HG03060 (cell line): ENCODE data around the gene GNB5.

Source experiments
- ATAC-seq: cut with Tn5 transposase; IDR thresholded peaks from one replicate; pipeline ENCODE4 v1.9.1; 2021; ENCODE audit warnings: low read depth, moderate number of reproducible peaks; ENCODE audit not compliant: unreplicated experiment

GNB5 gene

DNA sequence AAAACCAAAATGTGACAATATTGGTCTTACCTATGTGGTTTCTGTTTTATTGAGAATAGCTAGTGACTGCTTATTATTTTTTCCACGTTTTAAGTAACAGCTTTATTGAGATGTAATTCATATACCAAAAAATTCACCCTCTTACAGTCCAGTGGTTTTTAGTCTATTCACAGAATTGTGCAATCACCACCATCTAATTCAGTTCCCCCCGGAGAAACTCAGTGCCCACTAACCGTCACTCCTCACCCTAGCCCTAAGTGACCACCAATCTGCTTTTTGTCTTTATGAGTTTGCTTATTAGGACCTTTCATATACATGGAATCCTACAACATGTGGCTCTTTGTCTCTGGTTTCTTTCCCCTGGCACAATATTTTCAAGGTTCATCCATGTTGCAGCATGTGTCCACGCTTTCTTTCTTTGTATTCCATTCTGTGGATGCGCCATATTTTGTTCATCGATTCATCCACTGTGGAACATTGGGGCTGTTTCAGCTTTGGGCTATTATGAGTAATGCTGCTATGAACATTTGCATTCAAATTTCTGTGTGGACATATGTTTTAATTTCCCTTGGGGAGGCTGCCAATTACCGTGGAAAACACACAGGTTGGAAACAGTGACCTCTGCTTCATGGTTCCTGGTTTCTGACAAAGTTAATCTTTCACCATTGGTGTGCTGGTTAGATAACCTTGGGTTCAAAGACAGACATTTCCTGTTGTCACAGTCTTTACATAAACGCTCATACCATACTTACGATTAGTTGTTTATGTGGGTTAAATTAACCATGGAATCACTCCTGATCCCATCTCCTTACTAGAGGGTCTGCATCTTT lies 75.4 kb downstream of the GNB5 start:
- no peak for ATAC-seq

DNA sequence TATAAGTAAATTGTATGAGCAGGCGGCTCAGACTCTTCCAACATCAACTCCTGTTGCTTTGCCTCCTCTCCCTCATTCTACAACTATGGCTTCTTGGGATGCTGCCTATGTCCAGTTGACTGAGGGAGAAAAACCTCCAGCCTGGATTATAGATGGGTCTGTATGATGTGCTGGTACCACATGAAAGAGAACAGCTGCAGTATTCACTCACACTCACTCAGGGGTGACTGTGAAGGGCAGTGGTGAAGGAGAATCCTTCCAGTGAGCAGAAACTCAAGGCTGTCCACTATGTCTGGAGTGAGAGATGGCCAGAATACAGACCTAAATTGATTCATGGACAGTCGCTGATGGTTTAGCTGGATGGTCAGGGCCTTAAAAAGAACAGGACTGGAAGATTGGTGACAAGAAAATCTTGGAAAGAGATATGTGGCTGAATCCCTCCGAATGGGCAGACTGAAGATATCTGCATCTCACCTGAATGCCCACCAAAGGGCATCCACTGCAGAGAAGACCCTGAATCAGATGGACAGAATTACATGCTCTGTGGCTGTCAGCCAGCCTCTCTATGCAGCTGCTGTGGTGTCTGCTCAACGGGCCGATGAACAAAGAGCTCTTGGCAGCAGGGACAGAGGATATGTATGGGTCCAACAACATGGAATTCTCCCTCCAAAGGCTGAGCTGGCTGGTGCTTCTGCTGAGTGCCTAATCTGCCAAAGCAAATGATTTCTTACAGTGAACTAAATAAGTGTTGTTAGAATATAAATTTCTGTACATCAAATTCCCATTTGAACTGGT lies 76.7 kb downstream of the GNB5 start:
- ATAC-seq = no peak

GRCh38 chr15:52113708-52114107 lies 77.5 kb downstream of the GNB5 start:
- ATAC-seq = no peak

- ATAC-seq = no peak
These were observed 78.0 kb downstream of the GNB5 start for GRCh38 chr15:52113235-52113634.

DNA sequence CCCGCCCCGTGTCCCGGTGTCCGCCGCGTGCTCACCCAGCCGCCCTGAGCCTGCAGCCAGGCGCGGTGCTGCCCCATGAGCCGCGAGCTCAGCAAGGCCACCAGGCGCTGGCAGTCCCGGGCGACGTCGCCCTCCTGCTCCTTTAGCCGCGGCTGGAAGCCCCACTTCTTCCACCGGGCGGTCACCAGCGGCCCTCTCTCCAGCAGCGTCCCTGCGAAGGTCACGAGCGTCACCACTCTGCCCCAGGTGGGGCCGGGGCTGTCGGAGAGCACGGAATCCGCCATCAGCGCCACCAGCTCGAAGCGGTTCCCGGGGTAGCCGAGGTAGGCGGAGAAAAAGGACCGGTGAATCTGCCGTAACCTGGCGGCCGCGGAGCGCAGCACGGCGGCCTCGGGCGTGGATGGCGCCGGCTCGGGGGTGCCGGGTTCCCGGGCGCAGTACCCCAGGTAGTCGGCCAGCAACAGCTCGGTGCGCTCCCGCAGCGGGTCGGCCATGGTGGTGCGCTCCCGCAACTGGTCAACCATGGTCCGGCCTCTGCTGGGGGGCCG lies 78.9 kb downstream of the GNB5 start:
- no peak for ATAC-seq

GRCh38 chr15:52111517-52112202 lies 79.5 kb downstream of the GNB5 start:
- ATAC-seq = no peak

- ATAC-seq = peak; percentile 31
These were observed 81.4 kb downstream of the GNB5 start for GRCh38 chr15:52109559-52110451.

DNA sequence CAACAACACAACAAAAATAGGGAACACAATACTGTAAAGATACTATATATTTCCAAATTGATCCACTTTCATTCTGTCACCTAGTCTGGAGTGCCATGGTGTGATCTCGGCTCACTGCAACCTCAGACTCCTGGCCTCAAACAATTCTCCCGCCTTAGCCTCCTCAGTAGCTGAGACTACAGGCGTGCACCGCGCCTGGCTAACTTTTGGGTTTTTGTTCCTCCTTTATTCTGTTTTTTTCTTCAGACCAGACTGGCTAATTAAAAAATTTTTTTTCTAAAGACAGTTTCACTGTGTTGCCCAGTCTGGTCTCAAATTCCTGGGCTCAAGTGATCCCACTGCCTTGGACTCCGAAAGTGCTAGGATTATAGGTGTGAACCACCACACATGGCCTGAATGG lies 84.0 kb downstream of the GNB5 start:
- ATAC-seq = no peak

- no peak for ATAC-seq
These were observed 84.6 kb downstream of the GNB5 start for GRCh38 chr15:52106641-52107040.

DNA sequence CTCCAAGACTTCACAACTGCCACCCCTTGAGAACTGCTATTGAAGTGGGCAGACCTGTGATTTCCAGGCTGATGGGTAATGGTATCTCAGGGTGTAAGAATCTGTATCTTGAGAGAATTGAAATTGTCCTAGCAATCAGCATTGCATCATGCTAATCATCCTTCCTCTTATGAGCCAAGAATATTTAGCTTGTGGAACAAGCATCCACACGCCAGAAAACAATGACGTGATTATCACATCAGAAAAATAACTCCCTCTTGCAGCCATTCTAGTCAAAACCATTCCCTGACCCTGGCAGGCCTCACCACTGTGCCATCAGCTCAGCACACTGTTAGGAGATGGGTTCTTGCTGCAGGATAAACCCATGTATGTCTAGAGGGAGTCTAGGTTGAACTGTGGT lies 85.3 kb downstream of the GNB5 start:
- ATAC-seq = no peak

DNA sequence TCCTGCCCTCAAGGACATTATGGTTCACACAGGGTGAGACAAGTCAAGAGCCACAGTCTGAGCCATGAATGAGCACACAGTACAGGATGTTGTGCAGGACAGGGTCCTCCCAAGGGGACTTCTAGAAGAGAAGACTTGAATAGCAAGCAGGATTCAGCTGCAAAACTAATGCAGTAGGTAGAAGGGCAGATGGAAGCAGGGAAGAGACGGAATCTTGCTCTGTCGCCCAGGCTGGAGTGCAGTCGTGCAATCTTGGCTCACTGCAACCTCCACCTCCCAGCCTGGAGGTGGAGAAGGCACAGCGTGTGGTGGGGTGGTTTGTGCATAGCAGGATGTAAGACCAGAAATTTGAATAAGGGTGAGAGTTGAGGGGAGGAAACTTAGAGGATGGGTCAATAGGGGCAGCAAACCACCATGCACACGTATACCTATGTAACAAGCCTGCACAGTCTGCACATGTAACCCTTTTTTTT lies 86.6 kb downstream of the GNB5 start:
- no peak for ATAC-seq

GRCh38 chr15:52103217-52104207 lies 87.7 kb downstream of the GNB5 start:
- peak; percentile 74 for ATAC-seq

GRCh38 chr15:52102463-52102862 lies 88.7 kb downstream of the GNB5 start:
- ATAC-seq = no peak

DNA sequence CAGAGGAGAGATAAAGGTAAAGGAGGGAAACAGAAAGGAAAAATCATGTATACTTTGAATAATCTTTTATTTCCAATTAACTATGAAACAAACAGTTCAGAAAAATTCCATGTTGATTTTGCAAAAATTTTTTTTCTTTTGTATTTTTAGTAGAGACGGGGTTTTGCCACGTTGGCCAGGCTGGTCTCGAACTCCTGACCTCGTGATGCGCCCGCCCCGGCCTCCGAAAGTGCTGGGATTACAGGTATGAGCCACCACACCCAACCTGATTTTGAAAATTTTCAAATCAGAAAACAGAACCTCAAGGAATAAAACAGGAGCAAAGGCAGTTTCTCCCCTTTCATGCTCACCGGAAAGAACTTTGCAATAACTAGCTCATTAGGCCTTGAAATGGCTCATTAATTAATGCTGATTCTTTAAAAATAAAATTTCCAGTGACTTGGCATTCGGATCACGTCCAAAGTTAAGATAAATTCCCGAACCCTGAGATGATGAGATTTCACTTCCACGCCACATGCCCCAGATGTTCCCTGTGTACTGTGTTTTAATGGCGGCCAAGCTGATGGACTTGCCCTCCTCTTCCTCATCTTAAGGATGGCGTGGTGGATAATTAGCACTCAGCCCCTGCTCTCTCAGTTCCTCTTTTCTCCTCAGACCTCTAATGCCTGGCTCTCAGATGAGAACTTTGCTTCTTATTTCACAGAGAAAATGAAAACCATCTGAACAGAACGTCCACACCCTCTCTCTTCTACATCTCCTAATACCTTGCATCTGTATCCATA lies 89.5 kb downstream of the GNB5 start:
- no peak for ATAC-seq

DNA sequence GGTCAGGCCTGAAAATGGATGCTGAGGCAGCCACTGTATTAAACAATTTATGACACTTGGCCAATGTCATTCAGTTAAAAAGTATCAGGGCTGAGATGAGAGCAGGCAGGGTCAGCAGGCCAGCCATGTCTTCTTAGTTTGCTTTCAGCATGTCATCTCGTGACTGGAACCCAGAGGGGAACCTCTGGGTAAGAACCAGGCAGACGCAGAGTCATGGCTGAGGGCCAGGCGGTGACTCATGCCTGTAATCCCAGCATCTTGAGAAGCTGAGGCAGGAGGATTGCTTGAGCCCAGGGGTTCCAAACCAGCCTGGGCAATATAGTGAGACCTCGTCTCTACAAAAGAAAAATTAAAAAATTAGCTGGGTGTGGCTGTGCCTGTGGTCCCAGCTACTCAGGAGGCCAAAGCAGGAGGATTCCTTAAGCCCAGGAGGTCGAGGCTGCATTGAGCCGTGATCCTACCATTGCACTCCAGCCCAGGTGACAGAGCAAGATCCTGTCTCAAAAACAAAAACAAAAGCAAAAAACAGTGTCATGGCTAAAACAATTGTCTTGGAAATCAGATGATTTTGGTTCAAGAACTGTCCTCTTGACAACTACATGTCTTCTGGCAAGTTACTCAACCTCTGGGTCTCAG lies 90.3 kb downstream of the GNB5 start:
- ATAC-seq = no peak

GRCh38 chr15:52099651-52100272 lies 91.4 kb downstream of the GNB5 start:
- no peak for ATAC-seq

GRCh38 chr15:52098323-52098722 lies 92.9 kb downstream of the GNB5 start:
- ATAC-seq = no peak
